ENCODE measurements around the gene STX8.

Gene STX8

GRCh38 chr17:9208381-9209105, 367.1 kb downstream of the STX8 start:
- DNase-seq (ENCODE audit: low read depth in 2 of 2) = no peak

- no peak for DNase-seq (ENCODE audit: low read depth in 2 of 2)
These were observed 368.8 kb downstream of the STX8 start for GRCh38 chr17:9206741-9207332.

GRCh38 chr17:9206410-9206703, 369.3 kb downstream of the STX8 start:
- DNase-seq (ENCODE audit: low read depth in 2 of 2) = no peak

- no peak for DNase-seq (ENCODE audit: low read depth in 2 of 2)
These were observed 369.9 kb downstream of the STX8 start for GRCh38 chr17:9205520-9206409.

- DNase-seq (ENCODE audit: low read depth in 2 of 2) = no peak
These were observed 370.8 kb downstream of the STX8 start for GRCh38 chr17:9204637-9205329.

- DNase-seq (ENCODE audit: low read depth in 2 of 2) = no peak
These were observed 371.7 kb downstream of the STX8 start for GRCh38 chr17:9203771-9204425.

GRCh38 chr17:9202532-9202931, 373.1 kb downstream of the STX8 start:
- DNase-seq (ENCODE audit: low read depth in 2 of 2) = no peak

GRCh38 chr17:9200699-9201359, 374.8 kb downstream of the STX8 start:
- DNase-seq (ENCODE audit: low read depth in 2 of 2) = no peak

Data from stimulated activated CD4-positive, alpha-beta T cell treated with anti-CD3 and anti-CD28 coated beads, Interleukin-1b, Interleukin-23, amount 100 ng/mL, for 1 hour (primary cell).